Renal pelvis (tissue), 4 donors: ENCODE measurements around the gene PHF14. TPM values are rescaled to one million over a fixed set of nuclear protein-coding genes. Genes with fewer than 3 reads are reported as not detected.
A peak's percentile ranks its signal among the peaks of the same experiment; 100 is the strongest.

Experiments
- DNase-seq: peaks from one replicate; pipeline ENCODE4 v3.0.0-alpha.2; 2013
- polyA plus RNA-seq, 3 donors: library from polyadenylated mRNA; unstranded; fragments of 120-200 nt; gene quantifications; one replicate each; pipeline ENCODE4 v1.2.1, GENCODE V29; 2013; ENCODE audit not compliant: insufficient read length in 3 of 3

The PHF14 gene
- polyA plus RNA-seq, 3 donors: 57.8 to 70.8 (median 60.9) TPM

DNA sequence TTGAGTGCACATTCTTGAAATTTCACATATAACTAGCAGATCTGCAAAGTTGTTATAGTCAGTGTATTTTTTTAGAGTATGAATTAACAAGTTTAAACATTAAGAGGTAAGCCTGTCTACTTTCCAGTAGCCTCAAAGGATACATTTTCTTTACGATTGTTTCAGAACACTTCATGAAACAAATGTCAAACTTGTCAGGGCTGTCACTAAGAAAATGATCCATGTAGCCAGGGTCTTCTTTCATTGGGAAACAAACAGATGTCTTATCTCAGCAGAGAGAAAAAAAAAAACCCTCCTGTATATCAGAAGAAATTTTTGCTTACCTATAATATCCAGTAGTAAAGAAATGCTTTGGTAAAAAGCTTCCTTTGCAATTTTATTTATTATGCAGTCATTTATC, 192.4 kb downstream of the PHF14 start:
- no peak for DNase-seq

DNA sequence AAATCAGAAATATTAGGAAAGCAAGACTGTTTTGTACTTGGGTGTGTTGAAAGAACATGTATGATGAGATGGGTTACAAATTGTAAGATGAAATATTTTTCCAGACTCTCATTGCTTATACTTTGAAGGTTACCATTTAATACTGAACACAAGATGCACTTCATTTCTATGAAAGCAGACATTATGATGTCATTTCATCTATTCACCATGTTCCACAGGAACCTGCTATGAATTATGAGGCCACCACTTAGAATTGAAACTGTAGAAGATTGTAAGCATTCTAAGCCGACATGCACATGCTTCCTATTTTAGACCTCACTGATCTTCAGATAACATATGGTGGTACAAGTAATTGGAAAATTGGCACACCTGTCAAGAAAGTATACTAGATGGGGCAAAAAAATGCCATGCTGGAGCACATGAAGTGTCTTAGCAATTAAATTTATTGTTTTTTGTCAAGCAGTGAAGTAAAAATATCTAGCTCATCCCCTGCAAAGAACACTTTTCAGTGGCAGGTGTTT, 195.0 kb downstream of the PHF14 start:
- no peak for DNase-seq

DNA sequence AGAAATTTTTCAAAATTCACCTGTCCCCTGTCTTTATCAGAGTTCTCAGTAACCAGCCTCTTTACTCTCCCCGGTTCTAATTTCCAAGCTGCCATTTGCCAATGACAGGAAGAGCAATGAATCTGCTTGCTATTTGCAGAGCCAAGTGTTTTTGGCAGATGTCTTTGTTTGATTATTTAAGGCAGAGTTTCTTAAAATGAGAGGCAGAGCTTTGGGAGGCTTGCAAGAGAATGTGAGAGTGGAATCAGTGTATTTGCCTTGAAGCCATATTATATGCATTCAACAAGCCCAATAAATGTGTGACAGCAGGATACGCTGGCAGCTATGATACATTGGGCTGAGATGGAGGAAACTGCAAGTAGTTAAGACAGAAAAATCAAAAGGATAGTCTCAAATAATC, 196.5 kb downstream of the PHF14 start:
- DNase-seq: no peak

DNA sequence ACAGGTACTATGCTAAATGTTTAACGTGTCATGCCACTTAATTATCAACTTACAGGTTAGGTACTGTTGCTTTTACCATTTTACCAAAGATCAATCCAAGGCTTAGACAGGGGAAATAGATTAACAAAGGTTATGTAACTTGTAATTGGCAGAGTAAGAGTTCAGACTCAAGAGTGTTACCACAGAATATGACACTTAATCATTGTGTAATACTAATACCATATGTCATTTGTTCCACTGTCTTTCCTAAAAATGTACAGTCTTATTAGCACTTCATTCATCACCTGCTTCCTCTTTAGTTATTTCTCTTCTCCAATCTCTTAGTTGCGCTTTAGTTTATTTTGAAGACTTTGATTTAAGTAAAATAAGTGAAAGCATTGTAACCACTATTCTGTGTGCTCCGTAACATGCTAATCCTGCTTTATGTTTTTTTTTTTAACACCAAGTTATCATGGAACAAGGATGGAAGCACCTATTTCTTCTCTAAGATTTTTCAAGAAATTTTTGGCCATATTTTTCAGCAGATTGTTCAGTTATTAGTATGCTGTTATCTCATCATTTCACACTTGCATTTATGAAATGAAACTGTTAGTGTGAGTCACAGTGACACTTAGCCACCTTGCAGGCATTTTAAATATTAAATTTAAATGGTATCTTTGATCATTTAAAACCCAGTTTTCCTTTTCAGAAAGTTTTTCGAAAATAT, 197.3 kb downstream of the PHF14 start:
- DNase-seq: no peak

DNA sequence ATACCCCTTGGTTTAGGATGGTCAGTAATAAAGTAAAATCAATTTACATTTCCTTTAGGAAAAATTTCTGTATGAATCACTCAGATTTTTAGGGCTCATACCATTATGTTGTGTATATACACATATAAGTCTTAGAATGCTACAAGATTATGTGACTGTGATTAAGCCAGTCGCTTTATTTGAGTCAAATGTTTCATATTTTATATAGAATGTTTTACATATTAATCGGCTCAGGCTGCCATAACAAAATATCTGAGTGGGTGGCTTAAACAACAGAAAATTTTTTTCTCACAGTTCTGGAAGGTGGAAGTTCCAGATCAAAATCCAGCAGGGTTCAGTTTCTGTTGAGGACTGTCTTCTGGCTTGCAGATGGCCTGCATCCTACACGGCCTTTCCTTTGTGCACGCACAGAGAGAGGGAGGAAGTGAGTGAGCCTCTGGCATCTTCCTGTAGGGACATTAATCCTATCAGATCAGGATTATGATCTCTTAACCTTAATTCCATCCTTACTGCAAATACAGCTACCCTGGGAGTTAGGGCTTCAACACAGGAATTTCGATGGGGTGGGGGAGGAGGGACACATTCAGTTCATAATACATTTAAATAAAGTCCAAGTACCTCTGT, 198.0 kb downstream of the PHF14 start:
- no peak for DNase-seq

DNA sequence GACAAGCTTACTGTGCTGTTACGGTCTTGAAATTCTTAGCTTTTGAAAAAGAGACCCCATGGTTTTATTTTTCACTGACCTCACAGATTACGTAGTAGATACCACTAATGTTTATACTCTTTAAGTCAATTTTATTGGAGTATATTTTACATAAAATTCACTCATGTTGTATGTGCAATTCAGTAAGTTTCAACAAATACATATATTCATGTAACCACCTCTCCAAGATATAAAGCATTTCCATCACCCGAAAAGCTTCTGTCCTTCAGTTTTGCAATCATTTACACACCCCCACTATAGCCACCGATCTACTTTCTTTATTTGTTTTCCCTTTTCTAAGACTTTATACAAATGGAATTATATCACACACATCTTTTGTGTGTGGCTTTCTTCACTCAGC, 199.2 kb downstream of the PHF14 start:
- DNase-seq: no peak

DNA sequence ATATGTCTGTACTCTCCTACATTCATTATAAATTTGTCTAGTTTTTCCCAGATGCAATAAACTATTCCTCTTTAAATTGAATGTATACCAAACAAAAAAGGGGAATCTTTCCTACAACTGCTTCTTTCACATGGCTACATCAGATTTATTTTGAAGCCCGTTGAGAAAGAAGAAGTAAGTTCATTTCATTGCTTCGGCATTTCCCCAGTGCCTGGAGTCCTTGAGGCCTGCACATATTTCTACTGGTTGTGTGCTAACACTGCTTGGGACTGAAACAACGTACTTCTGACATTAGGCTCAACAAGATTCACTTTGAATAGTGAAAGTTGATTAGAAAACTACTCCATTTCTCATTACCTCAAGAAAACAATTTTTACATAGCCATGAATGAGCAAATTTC, 201.7 kb downstream of the PHF14 start:
- DNase-seq: no peak

DNA sequence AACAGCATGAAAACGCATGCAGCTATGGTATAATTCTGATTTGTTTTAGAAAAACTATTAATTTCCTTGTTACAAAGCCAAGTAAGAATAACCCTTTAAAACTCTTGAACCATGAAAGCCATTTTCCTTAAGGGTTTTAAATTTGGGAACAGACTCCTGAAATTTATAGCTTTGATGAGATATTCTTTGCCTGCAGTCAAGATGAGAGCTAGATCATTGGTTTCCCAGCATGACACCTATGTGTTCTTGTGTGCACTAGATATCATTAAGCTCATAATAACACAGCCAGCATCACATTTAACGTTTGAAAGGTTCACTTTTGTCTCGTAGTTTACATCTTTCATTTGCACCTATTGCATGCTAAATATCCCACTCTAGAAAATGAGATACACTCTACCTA, 202.2 kb downstream of the PHF14 start:
- DNase-seq: no peak

DNA sequence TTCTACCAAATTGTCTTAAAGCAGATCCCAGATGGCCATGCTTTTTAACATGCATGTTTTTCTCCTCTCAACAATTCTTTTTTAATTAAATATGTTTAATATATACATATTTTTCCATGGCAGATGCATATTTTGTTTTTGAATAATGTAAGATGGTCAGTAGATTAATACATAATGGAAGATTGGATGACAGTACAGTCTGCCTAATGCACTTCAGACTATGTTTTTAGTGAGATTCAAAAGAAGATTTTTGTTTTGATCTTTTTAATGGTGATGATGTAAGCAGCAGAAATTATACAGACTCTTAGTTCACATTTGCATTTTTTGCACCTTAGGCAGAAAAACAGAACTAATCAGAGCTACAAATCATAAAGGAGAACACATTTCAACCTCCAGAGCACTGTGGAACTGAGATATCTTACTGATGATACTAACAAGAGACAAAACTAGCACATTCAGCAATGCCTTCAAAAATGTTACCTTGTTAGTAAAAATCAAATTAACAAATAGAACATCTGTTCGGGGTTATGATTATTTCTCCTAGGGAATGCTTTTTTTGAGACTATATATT, 203.4 kb downstream of the PHF14 start:
- DNase-seq: no peak

DNA sequence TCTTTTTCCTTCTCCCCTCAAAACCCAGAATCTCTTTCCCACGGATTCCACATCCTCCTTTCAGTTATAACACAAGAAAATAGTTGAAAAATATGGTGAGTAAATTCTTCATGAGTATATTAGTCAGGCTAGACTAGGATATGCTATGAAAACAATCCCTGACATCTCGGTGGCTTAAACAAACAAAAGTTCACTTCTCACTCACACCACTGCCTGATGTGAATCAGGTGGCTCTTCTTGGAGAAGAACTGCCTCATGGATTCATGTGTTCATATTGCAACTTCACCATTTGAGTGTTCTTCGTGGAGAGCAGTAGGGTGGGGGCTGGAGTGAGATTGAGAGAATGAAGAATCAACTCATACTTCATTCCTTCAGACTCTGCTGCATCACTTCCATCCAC, 204.1 kb downstream of the PHF14 start:
- DNase-seq: no peak

DNA sequence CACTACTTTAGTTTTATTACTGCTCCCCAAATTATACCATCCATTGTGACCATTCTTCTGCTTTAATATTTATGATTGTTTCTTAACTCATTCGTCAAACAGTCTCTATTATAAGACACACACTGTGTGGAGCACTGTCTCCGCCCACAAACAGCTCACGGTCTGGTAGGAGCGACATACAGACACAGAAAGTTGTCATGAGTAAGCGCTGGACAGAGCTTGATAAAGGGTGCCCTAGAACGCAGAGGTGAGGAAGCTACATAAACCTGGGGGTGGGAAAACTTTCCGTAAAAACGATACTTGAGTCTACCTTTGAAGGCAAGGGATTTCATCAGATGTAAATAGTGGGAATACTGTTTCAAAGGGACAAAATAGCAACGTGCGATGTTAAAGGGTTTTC, 207.9 kb downstream of the PHF14 start:
- no peak for DNase-seq

DNA sequence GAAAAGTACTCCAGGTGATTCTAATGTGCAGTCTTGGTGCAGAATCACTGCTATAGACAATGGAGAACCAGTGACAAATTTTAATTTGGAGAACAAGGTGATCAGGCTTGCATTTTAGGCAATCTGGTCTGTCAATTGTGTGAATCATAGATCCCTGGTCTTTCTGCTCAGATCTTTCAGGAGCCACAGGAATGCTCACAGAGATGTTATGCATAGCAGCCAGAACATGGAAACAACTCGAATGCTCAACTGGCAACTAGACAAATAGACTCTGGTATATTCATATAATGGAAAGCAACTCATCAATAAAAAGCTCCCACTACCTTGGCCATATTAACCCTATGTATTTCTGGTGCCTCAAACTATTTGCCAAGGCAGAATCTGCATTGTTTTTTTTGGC, 209.1 kb downstream of the PHF14 start:
- DNase-seq: no peak

DNA sequence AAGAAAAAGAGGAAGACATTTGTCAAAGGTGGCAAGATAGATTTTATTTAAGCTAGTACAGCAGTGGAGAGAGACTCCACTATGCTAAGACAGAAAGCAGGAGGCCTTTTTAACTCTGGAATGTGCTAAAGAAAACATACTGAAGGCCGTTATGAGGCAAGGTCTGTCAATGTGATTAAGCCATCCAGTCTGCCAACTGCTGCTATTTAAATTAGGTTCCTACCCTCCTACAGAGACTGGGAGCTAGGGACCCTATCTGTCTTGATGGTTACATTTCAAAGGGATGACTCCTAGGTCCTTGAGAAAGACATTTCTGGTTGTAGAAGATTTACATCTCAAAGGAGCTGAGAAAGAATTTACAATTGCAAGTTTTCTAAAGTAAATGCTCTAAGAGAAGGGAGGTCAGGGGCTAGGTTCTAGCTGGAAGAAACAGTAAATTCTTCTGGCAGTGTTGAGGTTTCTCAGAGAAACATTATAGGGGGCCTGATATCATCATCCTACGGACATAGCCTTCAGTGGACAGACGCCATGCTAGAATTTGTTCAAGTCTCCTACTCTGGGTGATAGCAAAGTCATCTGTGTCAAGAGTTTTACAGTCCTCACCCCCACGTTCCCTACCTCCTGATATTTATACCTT, 211.6 kb downstream of the PHF14 start:
- no peak for DNase-seq

DNA sequence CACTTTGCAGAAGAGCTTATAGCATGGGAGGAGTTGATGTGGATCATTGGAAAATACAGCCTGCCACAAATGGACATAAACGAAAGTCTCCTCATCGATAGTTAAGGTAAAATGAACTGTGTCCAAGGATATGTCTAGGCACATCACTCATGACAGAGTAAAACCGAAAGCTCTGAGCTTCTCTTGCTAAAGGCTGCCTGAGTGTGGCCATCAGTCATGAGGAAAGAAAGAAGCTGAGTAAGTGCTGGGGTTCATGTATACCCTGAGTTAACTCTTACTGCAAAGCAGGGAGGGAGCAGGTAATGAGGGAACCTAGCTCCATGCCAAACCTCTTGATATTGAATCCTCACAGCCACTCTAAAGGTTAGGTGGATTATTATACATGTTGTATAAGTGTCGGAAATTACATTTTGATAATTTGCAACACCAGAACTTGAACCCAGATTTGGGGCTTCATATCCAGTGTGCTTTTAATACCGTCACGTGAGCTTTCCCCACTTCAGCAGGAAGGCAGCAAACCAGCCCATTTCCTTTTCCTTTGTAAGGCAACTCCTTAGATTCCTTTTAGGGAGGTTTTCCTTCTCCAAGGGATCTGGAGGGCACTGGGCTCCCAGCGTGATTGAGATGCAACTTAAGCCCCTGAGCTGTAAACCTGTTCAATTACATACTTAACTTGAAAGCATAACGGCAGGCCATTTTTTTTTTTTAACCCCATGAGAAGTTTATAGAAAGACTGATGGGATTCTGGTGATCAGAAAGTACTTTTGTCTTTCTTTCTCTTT, 215.0 kb downstream of the PHF14 start:
- no peak for DNase-seq

DNA sequence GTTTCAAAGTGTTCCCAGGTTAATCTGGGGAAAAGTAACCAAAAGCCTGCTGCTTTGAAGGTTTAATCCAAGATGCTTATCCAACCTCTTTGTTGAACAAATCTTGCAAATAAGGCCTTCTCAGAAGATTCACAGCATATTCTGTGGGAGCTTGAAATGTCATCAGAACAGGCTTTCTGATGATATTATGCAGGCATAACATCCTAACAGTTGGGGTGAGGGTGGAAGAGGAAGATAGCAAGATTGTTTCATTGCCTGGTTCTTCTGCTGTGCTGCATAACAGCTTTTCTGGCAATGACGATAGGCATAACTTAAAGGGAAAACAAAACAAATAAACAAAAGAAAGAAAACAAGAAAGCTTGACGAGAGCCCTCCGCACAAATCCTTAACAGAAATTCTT, 217.4 kb downstream of the PHF14 start:
- DNase-seq: no peak

DNA sequence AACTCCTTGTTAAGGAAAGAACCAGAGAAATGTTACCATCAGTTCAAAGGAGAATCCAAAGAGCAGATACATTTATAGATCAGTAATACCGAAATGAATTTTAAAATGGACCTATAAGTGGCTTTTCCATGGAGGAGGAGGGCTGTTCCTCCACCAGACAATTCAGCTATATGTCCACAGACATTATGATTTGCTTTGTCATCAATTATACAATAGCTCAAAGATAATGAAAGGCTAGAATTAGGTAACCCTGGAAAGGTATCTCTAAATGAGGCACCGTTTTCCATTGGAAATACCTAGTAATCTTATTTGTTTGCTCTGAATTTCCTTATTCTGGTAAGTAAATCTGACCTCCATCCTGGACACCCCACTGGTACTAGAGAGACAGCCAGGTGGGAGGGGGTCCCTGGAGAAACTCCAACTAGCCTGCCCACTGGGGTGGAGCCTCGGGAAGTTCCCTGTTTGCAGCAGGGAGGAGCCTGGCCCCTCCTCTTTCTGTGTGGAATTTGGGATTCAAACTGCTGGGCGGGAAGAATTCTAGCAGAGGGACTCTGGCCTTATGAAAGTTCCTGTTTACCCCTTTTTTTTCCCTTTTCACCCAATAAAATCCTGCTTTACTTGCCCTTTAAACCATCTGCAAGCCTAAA, 218.0 kb downstream of the PHF14 start:
- DNase-seq: no peak

DNA sequence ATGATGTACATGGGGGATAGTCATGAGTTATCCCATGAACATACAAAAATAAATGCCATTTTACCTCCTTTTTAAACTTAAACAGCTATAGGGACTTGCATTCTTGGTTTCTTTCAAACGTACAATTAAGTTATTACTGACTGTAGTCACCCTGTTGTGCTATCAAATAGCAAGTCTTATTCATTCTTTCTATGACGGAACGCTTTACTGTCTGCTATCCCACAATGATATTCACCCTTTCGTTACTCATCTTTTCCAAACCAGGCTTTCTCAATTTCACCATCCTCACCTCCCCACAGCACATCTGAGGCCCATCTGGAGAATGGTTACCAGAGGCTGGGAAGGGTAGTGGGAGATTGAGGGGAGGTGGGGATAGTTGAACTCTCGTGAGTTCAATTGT, 218.8 kb downstream of the PHF14 start:
- DNase-seq: no peak

DNA sequence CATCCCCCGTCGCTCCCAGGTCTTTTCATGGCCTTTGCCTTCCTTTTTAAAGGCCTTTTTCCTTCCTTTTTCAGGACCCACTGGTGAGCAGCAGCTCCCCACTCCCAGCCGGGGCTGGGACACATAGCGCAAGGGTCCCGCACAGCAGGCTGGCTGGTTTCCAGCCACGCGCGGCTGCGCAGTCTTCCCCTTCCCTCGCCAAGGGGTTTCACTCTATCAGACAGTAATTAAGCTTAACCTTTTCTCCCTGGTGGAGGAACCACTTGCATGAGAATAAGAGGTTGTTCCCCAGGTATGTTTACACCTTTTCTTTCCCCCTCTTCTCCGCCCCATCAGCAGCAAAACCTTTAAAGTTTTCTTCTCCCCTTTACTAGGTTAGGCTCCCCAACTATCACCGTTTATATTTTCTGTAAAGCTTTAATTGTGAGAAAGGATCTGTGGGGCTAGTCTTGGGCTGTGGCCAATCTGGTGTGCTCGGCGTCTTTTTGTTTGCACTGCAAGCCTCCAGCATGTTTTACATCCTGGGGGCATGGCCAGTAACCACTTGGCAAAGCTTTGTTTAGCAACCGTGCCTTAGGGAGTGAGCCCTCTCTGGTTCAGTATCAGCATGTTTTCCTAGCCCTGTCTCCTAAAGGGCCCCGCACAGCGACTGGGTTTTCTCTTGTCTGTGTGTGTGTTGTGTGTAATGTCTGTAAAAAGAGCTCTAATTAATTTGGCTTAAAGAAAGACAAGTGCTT, 219.6 kb downstream of the PHF14 start:
- DNase-seq: peak; percentile 21

DNA sequence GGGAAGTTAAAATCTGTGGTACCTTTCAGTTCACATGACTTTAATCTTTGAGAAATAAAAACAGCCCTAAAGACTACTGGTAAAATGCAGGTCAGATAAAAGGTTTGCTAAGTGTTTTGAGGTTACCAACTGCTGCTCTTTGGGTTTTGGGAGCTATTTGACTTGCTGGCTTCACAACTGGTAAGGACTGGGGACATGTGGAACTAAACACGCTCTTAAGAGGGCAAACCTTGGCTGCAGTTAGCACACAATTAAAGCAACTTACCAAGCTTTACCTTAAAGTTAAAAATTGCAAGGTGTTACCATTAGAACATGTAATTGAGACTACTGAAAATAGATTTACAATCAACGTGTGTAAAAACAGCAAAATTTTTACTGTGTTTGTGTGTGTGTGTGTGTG, 220.2 kb downstream of the PHF14 start:
- DNase-seq: no peak

DNA sequence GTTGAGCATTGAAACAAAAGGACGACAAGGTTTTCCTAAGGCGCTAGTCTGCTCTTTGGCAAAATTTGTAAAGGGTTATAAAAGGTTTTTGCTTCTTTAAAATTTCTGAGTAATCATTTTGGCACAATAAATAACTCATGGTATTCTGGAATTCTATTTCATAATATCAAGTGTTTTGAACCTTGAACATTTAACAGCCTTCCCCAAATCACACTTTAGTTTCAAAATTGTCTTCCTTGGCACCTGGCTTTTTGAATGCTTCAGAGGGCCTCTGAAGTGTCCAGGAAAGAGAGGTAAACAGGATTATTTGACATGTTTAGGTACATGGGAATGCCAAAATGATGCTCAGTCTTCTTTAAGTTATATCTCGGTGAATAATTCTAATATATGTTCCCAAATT, 220.8 kb downstream of the PHF14 start:
- no peak for DNase-seq

DNA sequence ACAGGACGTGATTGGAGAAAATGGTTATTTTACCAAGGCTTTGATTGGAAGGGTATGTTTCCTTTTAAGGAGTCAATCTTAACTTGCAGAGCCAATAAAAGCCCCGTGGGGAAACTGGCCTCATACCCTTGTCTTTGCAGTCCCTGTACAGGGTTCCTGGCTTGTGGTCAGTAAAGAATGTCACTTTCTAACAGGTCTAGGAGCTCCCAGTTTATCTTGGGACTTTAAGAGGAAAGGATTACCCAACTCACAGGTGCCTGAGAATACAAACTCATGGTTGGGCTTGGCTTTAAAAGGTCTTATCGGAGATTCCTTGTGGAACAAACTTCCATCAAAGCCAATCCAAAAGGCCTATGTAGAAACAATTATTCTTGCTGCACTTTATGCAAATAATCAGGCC, 221.8 kb downstream of the PHF14 start:
- no peak for DNase-seq
